NCI-H345 treated with DMSO at 0.1 percent for 48 hours (cell line): ENCODE measurements around the gene PCNX4.
"Not testable (repeated sequence)": the region's sequence is repeated elsewhere in the genome, so short reads cannot be mapped to it uniquely, and the experiment has no call there.

Source experiments
- DNase-seq: peaks from one replicate; lab custom pipeline; 2025; ENCODE audit not compliant: unreplicated experiment; lab: John Stamatoyannopoulos, UW

PCNX4 gene

GRCh38 chr14:60091550-60092525, at the start of gene PCNX4:
Gene PCNX4 (plus strand): TSS chr14:60091923. CDS start chr14:60107639, 15,716 bp downstream.
- DNase-seq = peak; percentile 97

DNA sequence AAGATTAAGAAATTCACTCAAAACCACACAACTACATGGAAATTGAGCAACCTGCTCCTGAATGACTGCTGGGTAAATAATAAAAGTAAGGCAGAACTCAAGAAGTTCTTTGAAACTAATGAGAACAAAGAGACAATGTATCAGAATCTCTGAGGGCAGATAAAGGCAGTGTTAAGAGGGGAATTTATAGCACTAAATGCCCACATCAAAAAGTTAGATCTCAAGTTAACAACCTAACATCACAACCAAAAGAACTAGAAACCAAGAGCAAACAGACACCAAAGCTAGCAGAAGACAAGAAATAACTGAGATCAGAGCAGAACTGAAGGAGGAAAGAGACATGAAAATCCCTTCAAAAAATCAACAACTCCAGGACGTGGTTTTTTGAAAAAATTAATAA, 43.7 kb upstream of the PCNX4 start:
- not testable (repeated sequence) for DNase-seq

GRCh38 chr14:60051721-60052221, 40.0 kb upstream of the PCNX4 start:
- no peak for DNase-seq

DNA sequence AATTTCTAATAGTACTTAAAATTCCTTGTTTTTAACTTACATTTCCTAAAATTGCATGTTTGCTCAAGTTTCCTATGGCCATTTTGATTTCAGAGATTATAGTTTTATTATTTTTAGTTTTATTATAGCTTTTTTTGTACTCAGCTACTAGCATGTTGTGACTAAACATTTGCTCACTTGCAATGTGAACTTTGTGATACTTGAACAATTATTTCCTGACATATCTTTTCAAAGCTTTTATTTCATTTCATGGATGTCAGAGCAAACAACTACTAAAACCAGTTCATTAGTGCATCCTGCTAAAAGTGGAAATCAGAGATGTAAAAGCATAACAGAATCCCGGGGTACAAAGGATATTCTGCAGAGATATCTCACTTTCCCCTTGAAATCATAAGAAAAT, 33.6 kb upstream of the PCNX4 start:
- no peak for DNase-seq

GRCh38 chr14:60061371-60061770, 30.4 kb upstream of the PCNX4 start:
- no peak for DNase-seq

GRCh38 chr14:60064491-60065072, 27.1 kb upstream of the PCNX4 start:
- DNase-seq = peak; percentile 0

GRCh38 chr14:60067882-60068281, 23.8 kb upstream of the PCNX4 start:
- no peak for DNase-seq

- DNase-seq = no peak
Measured at GRCh38 chr14:60079723-60080122, 12.0 kb upstream of the PCNX4 start.

DNA sequence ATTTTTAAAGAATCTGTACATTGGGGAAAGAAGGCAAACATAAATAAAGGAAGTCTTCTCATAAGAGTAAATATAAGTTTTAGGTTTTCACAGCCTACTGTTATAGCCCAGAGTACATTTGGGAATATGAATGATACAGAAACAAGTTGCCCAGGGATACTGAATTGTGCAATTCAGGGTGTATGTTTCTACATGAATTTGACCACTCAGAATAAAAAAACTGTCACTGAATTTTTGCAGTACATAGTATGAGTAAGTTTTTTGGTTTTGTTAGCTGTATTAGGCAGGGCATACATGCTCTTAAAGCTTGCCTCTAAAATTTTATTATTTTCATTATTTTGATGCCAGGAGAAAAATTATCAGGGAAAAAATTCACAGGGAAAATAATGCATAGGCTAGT, 6.6 kb upstream of the PCNX4 start:
- no peak for DNase-seq

GRCh38 chr14:60085693-60086092, 6.0 kb upstream of the PCNX4 start:
- no peak for DNase-seq

DNA sequence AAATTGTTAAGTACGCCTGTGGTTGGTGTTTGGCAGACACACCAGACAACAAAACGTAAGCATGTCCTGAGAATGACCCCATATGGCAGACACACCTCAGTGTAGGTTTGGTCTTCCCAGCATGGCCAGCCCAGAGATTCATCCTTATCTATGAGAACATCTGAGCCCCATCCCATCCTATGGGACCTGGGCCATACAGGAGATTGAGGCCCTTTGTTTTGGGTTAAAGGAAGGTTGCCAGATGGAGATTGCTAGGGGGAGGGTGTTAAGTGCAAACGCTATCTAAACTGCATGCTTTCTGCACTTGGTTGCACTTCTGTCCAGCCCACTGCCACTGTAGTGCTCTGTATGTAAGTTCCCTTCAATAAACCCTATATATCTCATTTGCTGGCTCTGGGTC, 4.1 kb upstream of the PCNX4 start:
- no peak for DNase-seq

- no peak for DNase-seq
Measured at GRCh38 chr14:60089221-60089620, 2.5 kb upstream of the PCNX4 start.

DNA sequence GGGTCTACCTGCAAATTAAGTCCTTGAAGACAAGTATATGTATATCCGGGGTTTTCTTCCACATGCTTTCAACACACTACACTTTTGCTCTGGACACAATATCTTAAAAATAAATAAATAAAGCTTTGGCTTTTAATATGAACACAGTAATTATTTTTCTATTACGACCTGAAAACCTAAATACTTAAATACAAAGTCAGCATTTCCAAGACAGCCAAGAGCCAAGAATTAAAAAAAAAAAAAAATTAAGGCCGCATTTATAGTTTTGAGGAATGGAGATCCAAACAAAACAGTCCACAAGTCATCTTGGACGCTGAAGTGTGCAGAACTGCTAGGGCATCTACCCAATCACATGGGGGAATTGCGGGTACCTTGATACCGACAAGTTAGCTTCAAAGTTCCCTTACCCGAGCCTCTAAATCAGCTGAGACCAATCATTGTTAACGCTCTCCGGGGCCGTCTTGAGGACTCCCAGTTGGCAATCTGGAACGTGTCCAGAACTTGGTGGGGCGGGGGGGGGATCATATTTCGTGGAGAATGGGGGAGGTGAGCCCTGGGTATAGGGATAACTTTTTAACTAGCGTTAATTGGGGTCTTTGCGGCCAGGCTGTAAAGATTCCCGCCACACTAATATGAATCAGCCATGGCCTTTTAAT, 731 bp upstream of the PCNX4 start:
- DNase-seq = no peak

DNA sequence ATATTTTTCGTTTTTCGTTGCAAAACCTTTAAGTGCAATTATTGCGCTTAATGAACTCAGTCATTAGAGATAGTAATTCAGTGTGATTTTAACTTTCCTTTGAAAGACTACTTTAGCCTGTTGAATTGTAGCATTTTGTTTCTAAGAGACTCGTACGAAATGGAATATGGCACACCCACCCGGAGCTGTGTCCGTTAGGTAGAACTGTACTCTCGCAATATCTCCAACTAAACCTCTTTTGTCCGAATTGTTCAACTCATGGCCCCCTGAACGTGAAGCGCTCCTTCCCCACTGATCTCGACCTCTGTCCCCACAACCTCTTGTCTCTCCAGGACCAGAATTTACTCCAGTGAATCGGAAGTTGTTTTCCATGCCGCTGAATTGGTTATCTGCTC, 800 bp downstream of the PCNX4 start:
- peak; percentile 26 for DNase-seq

DNA sequence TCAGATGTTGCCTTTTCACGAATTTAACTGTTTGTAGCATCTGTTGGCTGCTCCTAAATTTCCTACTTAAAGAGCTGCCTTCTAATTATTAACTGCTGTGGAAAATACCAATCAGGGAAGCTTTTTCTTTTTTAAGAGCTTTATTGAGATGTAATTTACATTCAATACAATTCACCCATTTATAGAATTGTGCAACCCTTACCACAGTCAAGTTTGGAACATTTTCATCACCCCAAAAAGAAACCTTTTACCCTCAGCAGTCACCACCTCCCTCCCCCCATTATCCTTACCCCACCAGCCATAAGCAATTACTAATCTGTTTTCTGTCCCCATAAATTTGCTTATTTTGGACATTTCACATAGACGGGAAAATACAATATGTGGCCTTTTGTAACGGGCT, 1.4 kb downstream of the PCNX4 start:
- no peak for DNase-seq

GRCh38 chr14:60093606-60094005, 1.9 kb downstream of the PCNX4 start:
- DNase-seq = no peak

DNA sequence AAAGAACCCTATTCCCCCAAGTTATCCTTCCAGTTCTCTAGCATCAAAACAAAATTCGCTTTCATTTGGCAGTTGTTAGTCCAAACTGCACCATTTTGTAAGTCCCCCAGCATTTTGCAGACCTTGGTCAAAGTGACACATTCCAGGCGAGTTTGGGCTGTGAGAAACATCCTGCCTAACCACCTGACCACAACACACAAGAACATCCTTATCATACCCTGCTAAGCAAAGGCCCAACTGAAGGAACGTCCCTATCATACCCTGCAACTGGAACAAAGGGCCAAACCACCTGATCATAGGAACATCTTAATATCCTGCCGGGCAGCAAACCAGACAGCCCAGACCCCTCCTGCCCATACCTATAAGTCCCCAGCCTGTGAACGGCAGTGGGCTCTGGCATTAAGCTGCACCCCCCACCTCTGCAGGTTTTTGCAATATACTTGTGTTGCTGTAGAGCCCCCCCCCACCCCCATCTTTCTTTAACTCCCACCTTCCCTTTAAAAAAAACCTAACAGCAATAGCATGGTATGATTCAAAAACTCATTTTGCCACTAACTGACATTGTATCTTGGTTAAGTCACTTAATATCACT, 2.7 kb downstream of the PCNX4 start:
- no peak for DNase-seq

- no peak for DNase-seq
Measured at GRCh38 chr14:60095231-60095630, 3.5 kb downstream of the PCNX4 start.

DNA sequence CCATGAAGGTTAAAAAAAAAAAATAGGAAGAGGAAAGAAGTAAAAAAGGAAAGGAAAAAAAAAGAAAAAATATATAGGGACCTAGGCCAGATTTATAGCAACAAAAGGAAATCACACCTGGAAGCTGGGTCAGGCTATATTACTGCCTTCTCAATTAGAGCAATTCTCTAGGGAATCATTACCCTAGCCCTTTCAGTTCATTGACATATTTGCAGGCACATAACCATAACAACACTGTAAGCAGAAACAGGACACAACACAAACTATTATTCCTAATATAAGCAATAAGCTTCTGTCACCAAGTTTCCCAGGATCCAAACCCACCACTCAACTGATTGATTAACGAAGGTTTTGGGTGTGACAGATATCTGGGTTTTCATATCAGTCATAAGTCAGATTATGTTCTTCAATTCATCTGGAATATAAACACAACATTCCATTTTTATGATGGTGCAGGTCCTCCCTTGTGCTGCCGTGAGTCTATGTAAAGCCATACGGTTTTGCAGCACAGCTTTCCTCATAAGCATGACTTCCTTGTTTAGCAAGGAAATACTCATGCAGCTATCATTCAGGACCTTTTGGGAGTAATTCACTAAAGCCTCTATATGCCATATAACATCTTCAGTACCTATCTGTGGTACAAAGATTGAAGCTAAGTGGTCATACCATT, 4.2 kb downstream of the PCNX4 start:
- DNase-seq = no peak

- DNase-seq = no peak
Measured at GRCh38 chr14:60097974-60098373, 6.3 kb downstream of the PCNX4 start.

- not testable (repeated sequence) for DNase-seq
Measured at GRCh38 chr14:60099855-60100254, 8.1 kb downstream of the PCNX4 start.
